Sciatic nerve (tissue), 2 donors: Measurements from ENCODE around the gene CACNA1G. TPM values are rescaled to one million over a fixed set of nuclear protein-coding genes. Genes with fewer than 3 reads are reported as not detected.
A peak's percentile ranks its signal among the peaks of the same experiment; 100 is the strongest.

Experiments
- ATAC-seq: fragments of 200-7000 bp; cut with Tn5 transposase; one replicate; pipeline ENCODE4 v1.9.1; 2020; ENCODE audit warnings: mild to moderate bottlenecking, moderate library complexity
- DNase-seq: peaks from one replicate; pipeline ENCODE4 v3.0.0-alpha.2; 2020; ENCODE audit warnings: low spot score
- intact Hi-C: fragments of 100-400 bp; cut with DNase I; formaldehyde crosslinking; loops from one replicate; pipeline ENCODE4 v1.14.2; 2022
- total RNA-seq: library from RNA; stranded (reverse); fragmentation: NEBNext Ultra II Directional; extraction: Animal tissue kit (Norgen Biotek cat#: 25700); gene quantifications from one replicate; pipeline ENCODE4 v1.2.1, GENCODE V29; 2021
- donor health status: DM: no; HTN: no; CAD: no.
- donor health status: DM: no; HTN: no; CAD: no.

CACNA1G gene
- total RNA-seq, 1 donor from 2014 or later: 0.36 TPM

- DNase-seq (no peak), ATAC-seq (no peak)
- intact Hi-C loops: no loop called here
Observed at GRCh38 chr17:50668838-50669581, 108.5 kb downstream of the CACNA1G start.

GRCh38 chr17:50672071-50672470 is 111.6 kb downstream of the CACNA1G start:
- intact Hi-C loops: no loop called here
- DNase-seq: no peak
- ATAC-seq: no peak

- DNase-seq (peak; percentile 42), ATAC-seq (no peak)
- intact Hi-C loops: no loop called here
Observed at GRCh38 chr17:50672831-50673551, 112.5 kb downstream of the CACNA1G start.

DNA sequence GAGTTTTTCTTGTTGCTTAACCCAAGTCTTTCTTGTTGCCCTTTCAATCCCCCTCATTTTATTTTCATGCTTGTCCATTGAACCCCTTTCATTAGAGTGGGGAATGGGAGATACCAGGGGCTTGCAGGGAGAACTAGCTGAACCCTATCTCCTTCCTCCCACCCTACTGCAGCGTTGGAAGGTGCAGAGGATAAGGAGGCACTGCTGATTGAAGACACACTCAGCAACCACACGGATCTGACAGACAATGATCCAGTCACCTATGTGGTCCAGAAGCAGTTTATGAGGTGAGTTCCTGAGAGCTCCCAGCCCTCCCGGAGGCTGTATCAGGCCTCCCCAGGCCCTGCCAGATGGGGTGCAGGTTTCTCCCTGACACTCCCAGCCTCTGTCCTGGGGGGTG is 114.7 kb downstream of the CACNA1G start:
- intact Hi-C loops: no loop called here
- DNase-seq (no peak), ATAC-seq (no peak)

- DNase-seq (no peak), ATAC-seq (no peak)
- intact Hi-C loops: no loop called here
Observed at GRCh38 chr17:50675627-50676026, 115.1 kb downstream of the CACNA1G start.

DNA sequence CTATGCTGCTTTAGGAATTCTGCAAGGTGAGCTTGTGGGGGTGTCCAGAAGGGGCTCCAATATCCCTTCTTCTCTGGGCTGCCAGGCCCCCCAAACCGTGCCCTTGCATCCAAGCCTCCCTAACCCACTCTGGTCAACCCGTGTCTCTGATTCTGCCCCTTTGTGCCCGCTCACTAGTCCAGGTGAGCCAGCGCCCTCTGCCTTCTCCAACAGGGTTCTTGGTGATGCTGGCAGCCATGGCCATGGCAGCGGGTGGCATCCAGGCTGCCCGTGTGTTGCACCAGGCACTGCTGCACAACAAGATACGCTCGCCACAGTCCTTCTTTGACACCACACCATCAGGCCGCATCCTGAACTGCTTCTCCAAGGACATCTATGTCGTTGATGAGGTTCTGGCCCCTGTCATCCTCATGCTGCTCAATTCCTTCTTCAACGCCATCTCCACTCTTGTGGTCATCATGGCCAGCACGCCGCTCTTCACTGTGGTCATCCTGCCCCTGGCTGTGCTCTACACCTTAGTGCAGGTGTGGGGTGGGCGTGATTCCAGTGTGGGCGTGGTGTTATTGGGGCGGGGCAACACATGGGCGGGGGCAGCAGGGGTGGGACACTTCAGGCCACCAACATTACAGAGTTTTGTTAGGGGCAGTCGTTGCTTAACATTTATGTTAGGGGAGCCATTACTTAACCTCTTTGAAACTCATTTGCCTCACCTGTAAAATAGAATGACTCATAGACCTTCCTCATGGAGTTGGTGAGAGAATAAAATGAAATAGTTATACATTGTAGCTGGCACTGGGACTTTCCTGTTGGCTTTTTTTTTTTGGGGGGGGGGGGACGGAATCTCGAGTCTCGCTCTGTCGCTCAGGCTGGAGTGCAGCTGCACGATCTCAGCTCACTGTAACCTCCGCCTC is 115.8 kb downstream of the CACNA1G start:
- intact Hi-C loops: no loop called here

More for the DNA sequence above, 115.8 kb downstream of the CACNA1G start:
- ATAC-seq: no peak
- peak; percentile 57 for DNase-seq

Other genes starting within 250 kb of the CACNA1G start
- gene XYLT2, start 214.6 kb upstream of the CACNA1G start, total RNA-seq: 20.0 TPM
- gene MRPL27, start 187.5 kb upstream of the CACNA1G start, total RNA-seq: 41.2 TPM
- gene EME1, start 187.5 kb upstream of the CACNA1G start, total RNA-seq: 1.5 TPM
- 33.6 TPM for gene LRRC59, start 163.2 kb upstream of the CACNA1G start, total RNA-seq
- 37.8 TPM for gene ACSF2, start 134.5 kb upstream of the CACNA1G start, total RNA-seq
- not detected for gene CHAD, start 91.8 kb upstream of the CACNA1G start, total RNA-seq
- 33.3 TPM for gene RSAD1, start 81.9 kb upstream of the CACNA1G start, total RNA-seq
- gene MYCBPAP, start 52.3 kb upstream of the CACNA1G start, total RNA-seq: 3.3 TPM
- 0.27 TPM for gene EPN3, start 28.0 kb upstream of the CACNA1G start, total RNA-seq
- 37.5 TPM for gene SPATA20, start 13.5 kb upstream of the CACNA1G start, total RNA-seq
- gene ABCC3, start 74.2 kb downstream of the CACNA1G start, total RNA-seq: 5.4 TPM
- 106 TPM for gene ANKRD40, start 147.2 kb downstream of the CACNA1G start, total RNA-seq
- 229 TPM for gene LUC7L3, start 158.9 kb downstream of the CACNA1G start, total RNA-seq
- not detected for gene ANKRD40CL, start 206.8 kb downstream of the CACNA1G start, total RNA-seq